22Rv1 (cell line): ENCODE data around the gene TCP11L1.
A peak's percentile ranks its signal among the peaks of the same experiment; 100 is the strongest.

Experiments
- H3K27ac ChIP-seq: fragments of 450-650 bp; 2 replicates; pipeline ENCODE4 v1.5.1; 2017
- CTCF ChIP-seq: fragments of 450-650 bp; IDR thresholded peaks from 2 replicates; pipeline ENCODE4 v1.5.1; 2017; ENCODE audit warnings: mild to moderate bottlenecking
- ZFX ChIP-seq: fragments of 450-650 bp; IDR thresholded peaks from 2 replicates; pipeline ENCODE4 v1.6.1; 2017; ENCODE audit warnings: antibody characterized with exemption, borderline replicate concordance

Gene TCP11L1

GRCh38 chr11:33045551-33046255 is 6.3 kb downstream of the TCP11L1 start:
- TF ChIP-seq ZFX: no peak
- no peak for TF ChIP-seq CTCF
- H3K27ac ChIP-seq: peak overlapping the region; percentile 50

- H3K27ac ChIP-seq: peak overlapping the region; percentile 79
Measured at GRCh38 chr11:33048701-33049100, 9.3 kb downstream of the TCP11L1 start.

GRCh38 chr11:33049565-33050408 is 10.4 kb downstream of the TCP11L1 start:
- peak overlapping the region; percentile 79 for H3K27ac ChIP-seq

GRCh38 chr11:33052231-33052630 is 12.9 kb downstream of the TCP11L1 start:
- TF ChIP-seq CTCF (no peak), ZFX (no peak)
- no peak overlapping the region for H3K27ac ChIP-seq

- TF ChIP-seq ZFX (no peak), CTCF (no peak)
Measured at GRCh38 chr11:33055375-33055774, 16.0 kb downstream of the TCP11L1 start.

GRCh38 chr11:33057284-33057683 is 17.9 kb downstream of the TCP11L1 start:
- TF ChIP-seq CTCF (no peak), ZFX (no peak)
- H3K27ac ChIP-seq: no peak overlapping the region

More at GRCh38 chr11:33055375-33055774, 16.0 kb downstream of the TCP11L1 start:
- no peak overlapping the region for H3K27ac ChIP-seq

- no peak overlapping the region for H3K27ac ChIP-seq
- TF ChIP-seq CTCF: no peak
- TF ChIP-seq ZFX: no peak
Measured at GRCh38 chr11:33059331-33060007, 20.1 kb downstream of the TCP11L1 start.

- TF ChIP-seq CTCF (no peak), ZFX (no peak)
- no peak overlapping the region; the same call in 1 of the 2 replicates for H3K27ac ChIP-seq
Measured at GRCh38 chr11:33060271-33060670, 20.9 kb downstream of the TCP11L1 start.
